WERI-Rb-1 (cell line): ENCODE measurements around the gene FGFR4.

ENCODE experiments used
- DNase-seq: peaks from one replicate; pipeline ENCODE4 v3.0.0-alpha.2; 2020
- H3K27ac ChIP-seq: fragments of 250-450 bp; sonication (Bioruptor Pico); 2 replicates; pipeline ENCODE4 v1.5.1; 2020; ENCODE audit warnings: mild to moderate bottlenecking, moderate library complexity
- H3K27me3 ChIP-seq: fragments of 250-450 bp; sonication (Bioruptor Pico); 2 replicates; pipeline ENCODE4 v1.5.1; 2021; ENCODE audit warnings: mild to moderate bottlenecking, low read depth, moderate library complexity; ENCODE audit not compliant: insufficient read depth, severe bottlenecking
- H3K36me3 ChIP-seq: fragments of 250-450 bp; sonication (Bioruptor Pico); 2 replicates; pipeline ENCODE4 v1.5.1; 2020; ENCODE audit warnings: mild to moderate bottlenecking, moderate library complexity
- H3K4me3 ChIP-seq: 2 replicates; pipeline ENCODE4 v1.5.1; 2011; ENCODE audit warnings: low read depth, mild to moderate bottlenecking, control low read depth, low read length
- H3K9me3 ChIP-seq: fragments of 250-450 bp; sonication (Bioruptor Pico); 2 replicates; pipeline ENCODE4 v1.5.1; 2021; ENCODE audit warnings: mild to moderate bottlenecking, moderate library complexity; ENCODE audit not compliant: severe bottlenecking
- CTCF ChIP-seq: IDR thresholded peaks from 2 replicates; pipeline ENCODE4 v1.5.1; 2011; ENCODE audit warnings: low read depth, mild to moderate bottlenecking, control low read depth, inconsistent platforms, low read length

The FGFR4 gene

GRCh38 chr5:177133096-177133852 lies 46.6 kb downstream of the FGFR4 start, which contains the start of gene NSD1:
TSS of gene NSD1 (plus strand) at chr5:177133773. CDS start at chr5:177135104, 1,331 bp downstream.
- H3K9me3 ChIP-seq, result no peaks in the 10 kb centered on the region
- H3K4me3 ChIP-seq, result peak within 1 kb of the TSS; percentile 67
- DNase-seq, result peak; percentile 62
- no peaks in the 10 kb centered on the region for H3K27me3 ChIP-seq
- peak within 1 kb of the TSS; percentile 79 for H3K27ac ChIP-seq
- TF ChIP-seq CTCF, result no peak
- peaks cover 23% of the 10 kb centered on the region for H3K36me3 ChIP-seq

GRCh38 chr5:177133853-177134696 lies 47.4 kb downstream of the FGFR4 start:
- peak overlapping the region; percentile 67 for H3K4me3 ChIP-seq
- no peaks in the 10 kb centered on the region for H3K27me3 ChIP-seq
- DNase-seq, result peak; percentile 52
- TF ChIP-seq CTCF, result no peak
- peak overlapping the region; percentile 79 for H3K27ac ChIP-seq
- H3K36me3 ChIP-seq, result peaks cover 23% of the 10 kb centered on the region
- no peaks in the 10 kb centered on the region for H3K9me3 ChIP-seq

- peak overlapping the region; percentile 67 for H3K4me3 ChIP-seq
- peaks cover 23% of the 10 kb centered on the region for H3K36me3 ChIP-seq
- TF ChIP-seq CTCF, result no peak
- DNase-seq, result no peak
- H3K9me3 ChIP-seq, result no peaks in the 10 kb centered on the region
- no peaks in the 10 kb centered on the region for H3K27me3 ChIP-seq
- peak overlapping the region; percentile 79 for H3K27ac ChIP-seq
These were observed 48.0 kb downstream of the FGFR4 start for GRCh38 chr5:177134697-177135225.

- H3K4me3 ChIP-seq, result no peak overlapping the region
- no peak overlapping the region for H3K27ac ChIP-seq
- H3K27me3 ChIP-seq, result no peaks in the 10 kb centered on the region
- no peaks in the 10 kb centered on the region for H3K9me3 ChIP-seq
- TF ChIP-seq CTCF, result no peak
- DNase-seq, result no peak
- peaks cover 24% of the 10 kb centered on the region for H3K36me3 ChIP-seq
These were observed 53.6 kb downstream of the FGFR4 start for GRCh38 chr5:177140312-177140711.

- Histone ChIP-seq H3K27ac (no peak overlapping the region), H3K4me3 (no peak overlapping the region), H3K36me3 (peaks cover 15% of the 10 kb centered on the region), H3K9me3 (no peaks in the 10 kb centered on the region), H3K27me3 (no peaks in the 10 kb centered on the region)
- no peak for DNase-seq
- no peak for TF ChIP-seq CTCF
These were observed 54.8 kb downstream of the FGFR4 start for GRCh38 chr5:177141496-177141895.
